ENCODE data around the gene ZNF24.

Gene ZNF24

DNA sequence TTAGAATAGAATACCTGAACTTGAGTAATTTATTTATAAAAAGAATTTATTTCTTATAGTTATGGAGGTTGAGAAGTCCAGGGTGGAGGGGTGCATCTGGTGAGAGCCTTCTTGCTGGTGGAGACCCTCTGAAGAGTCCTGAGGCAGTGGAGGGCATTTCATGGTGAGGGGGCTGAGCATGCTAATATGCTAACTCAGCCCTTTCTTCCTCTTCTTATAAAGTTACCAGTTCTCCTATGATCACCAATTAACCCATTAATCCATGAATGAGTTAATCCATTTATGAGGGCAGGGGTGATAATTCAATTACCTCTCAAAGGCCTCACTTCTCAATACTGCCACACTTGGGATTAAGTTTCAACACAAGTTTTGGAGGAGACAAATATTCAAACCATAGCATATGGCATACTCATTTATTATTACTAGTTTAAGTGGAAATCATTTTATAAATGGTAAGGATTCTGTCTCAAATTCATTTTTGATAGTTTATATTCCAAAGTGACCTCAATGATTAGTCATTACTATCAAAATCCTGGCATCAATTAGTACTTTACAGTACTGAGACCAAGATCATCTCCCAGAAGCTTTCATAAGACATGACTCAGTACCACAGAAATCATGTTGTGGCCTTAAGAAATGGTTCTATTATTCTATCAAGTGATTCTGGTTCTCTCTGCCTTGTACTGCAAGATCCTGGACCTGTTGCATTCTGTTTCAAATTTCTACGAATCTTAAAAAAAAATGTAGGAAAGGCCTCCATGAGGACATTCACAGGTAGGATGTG, 27.4 kb upstream of the ZNF24 start:
- Mint-ChIP-seq H3K27me3 (no peaks in the 10 kb centered on the region), H3K4me1 (ENCODE audit: low read depth) (peaks cover 5% of the 10 kb centered on the region), H3K36me3 (no peaks in the 10 kb centered on the region), H3K27ac (no peak overlapping the region), H3K9me3 (ENCODE audit: low read depth) (no peaks in the 10 kb centered on the region), H3K4me3 (no peak overlapping the region)

DNA sequence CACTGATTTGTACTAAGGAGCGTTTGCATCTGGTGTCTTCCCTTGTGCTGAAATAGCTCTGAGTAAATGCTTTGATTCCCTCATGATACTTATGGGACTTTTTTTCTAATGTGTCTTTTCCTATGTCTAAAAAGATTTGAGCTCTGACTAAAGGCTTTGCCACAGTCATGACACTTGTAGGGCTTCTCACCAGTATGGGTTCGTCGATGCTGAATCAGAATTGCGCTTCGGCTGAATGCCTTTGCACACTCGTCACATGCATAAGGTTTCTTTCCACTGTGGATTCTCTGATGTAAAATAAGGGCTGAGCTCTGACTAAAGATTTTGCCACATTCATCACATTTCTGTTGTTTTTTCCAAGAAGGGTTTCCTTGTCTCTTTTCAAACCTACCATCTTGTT, 24.9 kb upstream of the ZNF24 start:
- no peaks in the 10 kb centered on the region for H3K9me3 Mint-ChIP-seq (ENCODE audit: low read depth)
- no peak overlapping the region for H3K27ac Mint-ChIP-seq
- H3K4me3 Mint-ChIP-seq: no peak overlapping the region
- H3K36me3 Mint-ChIP-seq: no peaks in the 10 kb centered on the region
- peaks cover 1% of the 10 kb centered on the region for H3K27me3 Mint-ChIP-seq
- no peaks in the 10 kb centered on the region for H3K4me1 Mint-ChIP-seq (ENCODE audit: low read depth)

DNA sequence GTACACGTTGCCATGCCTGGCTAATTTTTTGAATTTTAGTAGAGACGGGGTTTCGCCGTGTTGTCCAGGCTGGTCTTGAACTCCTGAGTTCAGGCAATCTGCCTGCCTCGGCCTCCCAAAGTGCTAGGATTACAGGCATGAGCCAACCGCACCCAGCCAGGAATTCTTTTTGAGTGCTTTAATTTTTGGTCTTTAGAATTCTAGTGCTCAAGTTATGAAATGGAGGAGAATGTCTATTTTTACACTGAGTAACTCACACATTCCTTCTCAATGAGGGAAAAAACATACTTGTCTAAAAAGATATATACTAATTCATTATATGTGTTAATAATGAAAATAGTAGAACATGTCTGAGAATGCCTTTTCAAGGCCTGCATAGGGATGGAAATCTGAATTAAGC, 24.4 kb upstream of the ZNF24 start:
- Mint-ChIP-seq H3K27ac (no peak overlapping the region), H3K27me3 (peaks cover 1% of the 10 kb centered on the region), H3K4me3 (no peak overlapping the region), H3K4me1 (ENCODE audit: low read depth) (no peaks in the 10 kb centered on the region), H3K9me3 (ENCODE audit: low read depth) (no peaks in the 10 kb centered on the region), H3K36me3 (no peaks in the 10 kb centered on the region)

DNA sequence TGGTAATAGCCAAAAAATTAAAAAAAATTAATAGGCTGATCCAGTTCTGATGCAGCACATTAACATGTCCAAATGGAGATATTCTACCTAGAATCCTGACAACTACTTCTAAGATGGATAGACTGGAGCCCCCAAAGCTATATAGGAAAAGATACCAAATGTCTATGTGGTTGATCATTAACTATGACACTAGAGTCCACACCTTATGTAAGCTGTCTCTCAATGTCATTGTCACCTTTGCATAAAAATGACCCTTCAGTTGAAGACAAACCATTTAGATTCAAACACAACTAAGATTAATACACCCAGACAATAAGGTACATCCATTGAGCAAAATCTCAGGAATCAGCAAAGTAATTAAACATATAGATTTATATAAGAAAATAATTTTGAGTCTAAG, 18.3 kb upstream of the ZNF24 start:
- no peaks in the 10 kb centered on the region for H3K4me1 Mint-ChIP-seq (ENCODE audit: low read depth)
- H3K9me3 Mint-ChIP-seq (ENCODE audit: low read depth): no peaks in the 10 kb centered on the region
- H3K4me3 Mint-ChIP-seq: no peak overlapping the region
- peaks cover 9% of the 10 kb centered on the region for H3K27me3 Mint-ChIP-seq
- no peak overlapping the region for H3K27ac Mint-ChIP-seq
- H3K36me3 Mint-ChIP-seq: peaks cover 2% of the 10 kb centered on the region

DNA sequence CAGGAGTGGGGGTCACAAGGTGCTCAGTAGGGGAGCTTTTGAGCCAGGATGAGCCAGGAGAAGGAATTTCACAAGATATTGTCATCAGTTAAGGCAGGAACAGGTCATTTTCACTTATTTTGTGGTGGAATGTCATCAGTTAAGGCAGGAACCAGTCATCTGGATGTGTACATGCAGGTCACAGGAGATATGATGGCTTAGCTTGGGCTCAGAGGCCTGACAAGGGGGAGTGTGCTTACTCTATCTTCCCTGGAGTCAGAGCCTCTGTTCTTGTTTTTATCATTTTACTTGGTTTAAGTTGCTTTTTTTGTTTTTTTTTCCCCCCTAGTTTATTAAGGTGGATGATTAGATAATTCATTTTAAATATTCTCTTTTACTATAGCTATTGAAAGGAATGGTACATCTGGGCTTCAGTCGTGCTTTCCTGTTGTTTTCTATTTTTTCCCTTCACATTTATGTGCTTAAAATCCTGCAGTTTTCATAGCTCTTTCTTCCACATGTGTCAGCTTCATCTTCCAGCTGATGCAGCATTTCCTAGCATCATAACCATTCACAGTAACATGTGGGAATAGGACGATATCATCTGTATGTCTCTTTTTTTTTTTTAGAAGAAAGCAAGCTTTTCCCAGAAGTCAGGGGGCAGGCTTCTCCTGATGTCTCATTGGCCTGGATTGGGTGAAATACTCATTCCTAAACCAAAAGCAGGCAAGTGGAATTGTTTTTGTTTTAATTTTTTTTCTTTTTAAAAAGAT, 17.5 kb upstream of the ZNF24 start:
- H3K4me1 Mint-ChIP-seq (ENCODE audit: low read depth): no peaks in the 10 kb centered on the region
- peaks cover 2% of the 10 kb centered on the region for H3K36me3 Mint-ChIP-seq
- H3K9me3 Mint-ChIP-seq (ENCODE audit: low read depth): no peaks in the 10 kb centered on the region
- peaks cover 9% of the 10 kb centered on the region for H3K27me3 Mint-ChIP-seq
- H3K4me3 Mint-ChIP-seq: no peak overlapping the region
- no peak overlapping the region for H3K27ac Mint-ChIP-seq

DNA sequence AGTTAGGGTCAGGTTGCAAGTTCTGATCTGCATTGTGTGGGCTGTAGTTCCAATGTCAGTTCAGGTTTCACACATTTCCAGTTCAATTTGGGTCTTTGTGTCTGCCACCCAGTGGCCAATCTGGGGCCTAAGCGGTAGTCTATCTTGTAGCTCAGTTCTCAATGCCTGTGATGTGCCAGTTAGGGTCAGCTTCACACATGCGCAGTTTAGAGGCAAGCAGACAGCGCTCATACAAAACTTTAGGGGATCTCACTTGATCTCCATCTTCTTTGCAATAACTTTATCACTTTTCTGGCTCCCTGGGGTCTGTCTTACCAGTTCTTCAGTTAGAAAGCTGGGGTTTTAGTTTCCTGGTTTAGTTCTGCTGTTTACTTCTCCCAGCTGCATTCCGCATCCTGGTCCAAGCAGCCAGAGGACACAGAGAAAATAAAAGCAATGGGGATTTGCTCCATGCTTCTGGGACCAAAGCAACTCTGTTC, 11.0 kb upstream of the ZNF24 start:
- H3K27me3 Mint-ChIP-seq: peaks cover 4% of the 10 kb centered on the region
- H3K36me3 Mint-ChIP-seq: peaks cover 5% of the 10 kb centered on the region
- H3K4me1 Mint-ChIP-seq (ENCODE audit: low read depth): peaks cover 2% of the 10 kb centered on the region
- H3K9me3 Mint-ChIP-seq (ENCODE audit: low read depth): peaks cover 3% of the 10 kb centered on the region
- H3K27ac Mint-ChIP-seq: no peak overlapping the region
- H3K4me3 Mint-ChIP-seq: no peak overlapping the region

DNA sequence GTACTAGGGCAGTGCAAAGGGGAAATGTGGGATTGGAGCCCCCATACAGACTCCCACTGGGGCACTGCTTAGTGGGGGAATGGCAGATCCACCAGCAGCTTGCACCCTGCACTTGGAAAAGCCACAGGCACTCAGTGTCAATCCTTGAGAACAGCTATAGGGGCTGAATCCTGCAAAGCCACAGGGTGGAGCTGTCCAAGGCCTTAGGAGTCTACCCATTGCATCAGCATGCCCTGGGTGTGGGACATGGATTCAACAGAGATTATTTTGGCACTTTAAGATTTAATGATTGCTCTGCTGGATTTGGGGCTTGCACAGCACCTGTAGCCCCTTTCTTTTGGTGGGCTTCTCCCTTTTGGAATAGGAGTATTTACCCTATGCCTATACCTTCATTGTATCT, 8.6 kb upstream of the ZNF24 start:
- no peak overlapping the region for H3K27ac Mint-ChIP-seq
- H3K27me3 Mint-ChIP-seq: no peaks in the 10 kb centered on the region
- no peak overlapping the region for H3K4me3 Mint-ChIP-seq
- H3K36me3 Mint-ChIP-seq: peaks cover 5% of the 10 kb centered on the region
- peaks cover 2% of the 10 kb centered on the region for H3K4me1 Mint-ChIP-seq (ENCODE audit: low read depth)
- H3K9me3 Mint-ChIP-seq (ENCODE audit: low read depth): peaks cover 3% of the 10 kb centered on the region

DNA sequence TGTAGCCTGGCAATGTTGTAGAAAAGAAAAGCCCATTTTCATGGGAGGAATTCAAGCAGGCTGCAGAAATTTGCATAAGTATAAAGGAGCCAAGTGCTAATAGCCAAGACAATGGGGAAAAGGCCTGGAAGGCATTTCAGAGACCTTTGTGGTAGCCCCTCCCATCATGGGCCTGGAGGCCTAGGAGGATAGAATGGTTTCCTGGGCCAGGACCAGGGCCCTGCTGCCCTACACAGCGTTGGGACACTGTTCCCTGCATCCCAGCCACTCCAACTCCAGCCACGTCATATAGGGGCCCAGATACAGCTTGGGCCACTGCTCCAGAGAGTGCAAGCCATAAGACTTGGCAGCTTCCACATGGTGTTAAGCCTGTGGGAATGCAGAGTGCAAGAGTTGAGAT, 8.1 kb upstream of the ZNF24 start:
- Mint-ChIP-seq H3K27me3 (no peaks in the 10 kb centered on the region), H3K36me3 (peaks cover 5% of the 10 kb centered on the region), H3K4me1 (ENCODE audit: low read depth) (peaks cover 2% of the 10 kb centered on the region), H3K9me3 (ENCODE audit: low read depth) (peaks cover 3% of the 10 kb centered on the region), H3K4me3 (no peak overlapping the region), H3K27ac (no peak overlapping the region)

DNA sequence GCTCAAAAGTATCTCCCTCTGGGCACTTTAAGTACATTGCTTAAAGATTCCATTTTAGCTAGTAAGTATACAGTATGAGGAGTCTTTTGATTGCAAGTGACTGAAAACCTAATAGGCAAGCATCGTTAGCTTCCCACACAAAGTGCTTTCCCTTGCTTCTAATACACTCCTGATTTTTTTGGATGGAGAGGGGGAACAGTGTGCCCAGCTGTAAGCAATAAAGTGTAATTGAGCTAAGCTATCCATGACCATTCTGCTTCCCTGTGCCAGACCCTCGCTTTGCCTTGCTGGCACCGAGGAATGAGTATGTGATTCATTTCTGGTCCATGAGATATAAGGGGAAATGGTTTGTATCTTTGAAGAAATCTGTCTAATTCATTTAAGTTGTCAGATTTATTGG, 3.8 kb upstream of the ZNF24 start:
- Mint-ChIP-seq H3K9me3 (ENCODE audit: low read depth) (peaks cover 3% of the 10 kb centered on the region), H3K4me1 (ENCODE audit: low read depth) (peaks cover 18% of the 10 kb centered on the region), H3K36me3 (peaks cover 7% of the 10 kb centered on the region), H3K4me3 (no peak overlapping the region), H3K27me3 (no peaks in the 10 kb centered on the region), H3K27ac (no peak overlapping the region)

DNA sequence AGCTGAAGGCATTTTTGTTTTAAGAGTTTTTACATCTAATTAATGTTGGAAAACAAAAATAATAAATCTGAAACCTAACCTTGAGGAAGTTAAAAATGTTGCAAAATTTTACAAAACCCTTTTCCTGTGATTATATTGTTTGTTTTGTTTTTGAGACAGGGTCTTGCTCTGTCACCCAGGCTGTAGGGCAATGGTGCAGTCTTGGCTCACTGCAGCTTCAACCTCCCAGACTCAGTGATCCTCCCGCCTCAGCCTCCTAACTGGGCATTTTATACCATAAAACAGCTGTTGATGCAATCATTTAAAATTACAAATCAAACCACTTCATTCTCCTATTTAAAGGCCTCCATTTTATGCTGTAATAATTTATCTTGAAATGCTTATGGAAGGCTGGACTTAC, 1.7 kb upstream of the ZNF24 start:
- no peaks in the 10 kb centered on the region for H3K9me3 Mint-ChIP-seq (ENCODE audit: low read depth)
- peaks cover 32% of the 10 kb centered on the region for H3K4me1 Mint-ChIP-seq (ENCODE audit: low read depth)
- H3K36me3 Mint-ChIP-seq: peaks cover 5% of the 10 kb centered on the region
- H3K27me3 Mint-ChIP-seq: no peaks in the 10 kb centered on the region
- peak overlapping the region; percentile 16 for H3K27ac Mint-ChIP-seq
- H3K4me3 Mint-ChIP-seq: peak overlapping the region; percentile 13

DNA sequence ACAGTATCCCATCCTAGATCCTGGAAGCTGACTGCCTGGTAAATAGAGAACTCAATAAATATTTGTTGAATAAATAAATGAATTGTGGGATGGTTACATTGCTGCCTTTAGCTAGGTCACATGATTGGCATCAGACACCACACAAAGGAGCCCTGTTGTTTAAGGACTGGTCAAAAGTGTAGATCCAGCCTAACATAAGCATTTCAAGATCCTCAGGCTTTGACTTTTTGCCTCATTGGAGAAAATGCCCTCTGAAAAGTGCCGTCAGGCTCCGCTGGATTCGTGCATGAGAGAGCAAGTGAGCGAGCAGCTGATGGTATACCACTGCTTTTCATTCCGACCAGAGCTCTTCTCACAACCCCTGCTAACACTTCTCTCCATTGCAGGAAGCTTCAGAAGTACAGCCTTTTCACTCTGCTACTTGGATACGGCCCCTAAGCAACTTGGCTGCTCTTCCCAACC, 1.3 kb upstream of the ZNF24 start:
- Mint-ChIP-seq H3K27me3 (no peaks in the 10 kb centered on the region), H3K9me3 (ENCODE audit: low read depth) (no peaks in the 10 kb centered on the region), H3K27ac (peak overlapping the region; percentile 88), H3K4me1 (ENCODE audit: low read depth) (peaks cover 35% of the 10 kb centered on the region), H3K36me3 (peaks cover 5% of the 10 kb centered on the region), H3K4me3 (peak overlapping the region; percentile 97)

DNA sequence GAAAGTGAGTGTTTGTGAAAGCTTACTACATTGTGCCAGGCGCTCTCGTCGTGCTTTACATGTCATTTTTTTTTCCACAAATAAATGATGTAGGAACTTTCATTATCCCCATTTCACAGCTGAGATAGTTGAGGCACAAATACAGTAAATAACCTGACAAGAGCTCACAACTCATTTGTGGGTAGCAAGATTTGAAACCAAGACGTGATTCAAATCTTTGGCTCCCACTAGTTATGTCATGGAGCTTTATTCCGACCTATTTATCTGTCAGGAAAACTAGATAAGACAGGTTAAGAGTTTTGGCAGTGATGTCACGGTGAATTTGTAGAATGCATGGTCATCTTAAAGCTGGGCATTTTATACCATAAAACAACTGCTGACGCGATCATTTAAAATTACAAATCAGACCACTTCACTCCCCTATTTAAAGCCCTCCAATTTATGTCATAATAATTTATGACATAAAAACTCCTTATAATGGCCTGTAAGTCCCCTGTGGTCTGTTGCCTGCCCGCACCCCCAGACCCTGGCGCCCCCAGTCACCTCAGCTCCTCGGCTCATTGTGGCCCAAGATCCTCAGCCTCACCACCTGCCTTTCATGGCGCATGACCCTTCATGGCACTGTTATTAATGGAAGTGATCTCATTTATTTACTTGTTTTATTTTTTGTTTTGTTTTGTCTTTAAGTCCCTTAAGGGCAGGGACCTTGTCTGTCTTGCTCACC, 678 bp upstream of the ZNF24 start:
- H3K27ac Mint-ChIP-seq: peak overlapping the region; percentile 88
- H3K36me3 Mint-ChIP-seq: peaks cover 5% of the 10 kb centered on the region
- no peaks in the 10 kb centered on the region for H3K27me3 Mint-ChIP-seq

DNA sequence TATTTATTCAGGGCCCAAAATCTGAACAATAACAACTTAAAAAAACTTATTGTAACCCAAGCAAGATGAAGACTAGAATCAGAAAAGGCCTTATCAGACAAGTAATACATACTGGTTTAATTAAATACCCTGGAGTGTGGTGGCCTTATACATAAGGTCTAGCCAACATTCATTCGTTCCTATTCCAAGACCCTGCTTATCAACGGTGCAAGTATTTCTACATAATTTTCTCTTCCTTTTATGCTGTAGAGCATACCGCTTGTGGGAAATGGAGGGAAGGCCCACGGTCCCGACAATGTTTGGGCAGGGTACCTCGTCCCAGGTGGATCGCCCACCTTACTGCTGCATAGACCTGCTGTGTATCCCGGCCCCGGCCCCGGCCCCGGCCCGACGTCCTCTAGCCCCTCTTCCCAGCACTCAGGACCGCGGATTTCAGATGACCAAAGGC, 708 bp downstream of the ZNF24 start:
- Mint-ChIP-seq H3K27me3 (no peaks in the 10 kb centered on the region), H3K36me3 (peaks cover 5% of the 10 kb centered on the region), H3K27ac (peak overlapping the region; percentile 88), H3K4me3 (peak overlapping the region; percentile 97), H3K4me1 (ENCODE audit: low read depth) (peaks cover 55% of the 10 kb centered on the region), H3K9me3 (ENCODE audit: low read depth) (no peaks in the 10 kb centered on the region)

More for the DNA sequence above, 678 bp upstream of the ZNF24 start:
- peak overlapping the region; percentile 97 for H3K4me3 Mint-ChIP-seq
- H3K4me1 Mint-ChIP-seq (ENCODE audit: low read depth): peaks cover 41% of the 10 kb centered on the region
- no peaks in the 10 kb centered on the region for H3K9me3 Mint-ChIP-seq (ENCODE audit: low read depth)

DNA sequence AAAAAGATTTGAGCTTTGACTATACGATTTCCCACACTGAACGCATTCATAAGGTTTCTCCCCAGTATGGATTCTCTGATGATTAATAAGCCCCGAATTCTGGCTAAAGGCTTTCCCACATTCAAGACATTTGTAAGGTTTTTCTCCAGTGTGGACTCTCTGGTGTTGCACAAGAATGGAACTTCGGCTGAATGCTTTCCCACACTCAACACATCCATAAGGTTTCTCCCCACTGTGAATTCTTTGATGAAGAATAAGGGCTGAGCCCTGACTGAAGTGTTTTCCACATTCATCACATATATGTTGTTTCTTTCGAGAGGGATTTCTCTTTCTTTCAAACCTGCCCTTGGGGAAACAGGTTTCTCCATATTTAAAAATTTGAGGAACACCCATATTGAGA, 6.9 kb downstream of the ZNF24 start:
- Mint-ChIP-seq H3K27ac (peak overlapping the region; percentile 47), H3K36me3 (peaks cover 18% of the 10 kb centered on the region), H3K4me1 (ENCODE audit: low read depth) (peaks cover 70% of the 10 kb centered on the region), H3K9me3 (ENCODE audit: low read depth) (no peaks in the 10 kb centered on the region), H3K4me3 (no peak overlapping the region), H3K27me3 (no peaks in the 10 kb centered on the region)

DNA sequence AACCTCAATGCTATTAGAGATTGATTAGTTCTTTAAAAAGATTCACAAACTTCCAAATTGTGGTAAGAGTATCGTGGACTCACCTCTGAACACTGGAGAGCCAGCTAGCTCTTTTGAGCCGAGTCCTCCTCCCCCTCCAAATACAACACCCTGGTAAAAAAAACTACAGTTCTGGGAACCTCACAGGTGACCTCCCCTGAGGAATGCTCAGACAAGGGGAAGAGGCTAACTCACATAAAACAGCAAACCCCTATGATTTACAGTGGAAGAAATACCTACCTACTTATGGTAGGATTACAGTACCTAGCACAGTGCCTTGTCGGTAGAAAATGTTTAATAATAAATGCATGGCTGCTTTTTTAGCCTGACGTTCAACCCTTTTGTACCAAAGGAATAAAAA, 8.4 kb downstream of the ZNF24 start:
- Mint-ChIP-seq H3K36me3 (peaks cover 18% of the 10 kb centered on the region), H3K4me1 (ENCODE audit: low read depth) (peaks cover 61% of the 10 kb centered on the region), H3K27me3 (no peaks in the 10 kb centered on the region), H3K4me3 (no peak overlapping the region), H3K9me3 (ENCODE audit: low read depth) (no peaks in the 10 kb centered on the region), H3K27ac (no peak overlapping the region)
